SK-N-SH (cell line): Measurements from ENCODE around the gene SLCO1A2. TPM values are rescaled to one million over a fixed set of nuclear protein-coding genes. Genes with fewer than 3 reads are reported as not detected.

Experiments used
- CTCF ChIA-PET: fragments of 300-600, 350-600 bp; formaldehyde crosslinking; extraction: SDS; loops from one replicate; lab custom pipeline; 2021; lab: Yijun Ruan, JAX
- POLR2A ChIA-PET: fragments of 350-600 bp; sonication (Branson Sonifier 250); formaldehyde crosslinking; extraction: SDS; loops from one replicate; lab custom pipeline; 2020; ENCODE audit warnings: antibody characterized with exemption, inconsistent platforms; lab: Yijun Ruan, JAX
- DNase-seq: peaks from one replicate; pipeline ENCODE4 v3.0.0; 2012
- H2AFZ ChIP-seq: fragments of 200-600 bp; sonication (generic); 2 replicates; pipeline ENCODE4 v1.8.1; 2016; ENCODE audit warnings: antibody characterized with exemption, mild to moderate bottlenecking, low read depth
- H3F3A ChIP-seq: fragments of 200-600 bp; sonication (generic); replicated peaks from 2 replicates; pipeline ENCODE3; 2016; ENCODE audit warnings: antibody characterized with exemption, mild to moderate bottlenecking; ENCODE audit not compliant: insufficient read depth
- H3K27ac ChIP-seq, 2 experiments: fragments of 200-500 bp in 1 of 2; fragments of 200-600 bp in 1 of 2; sonication (Bioruptor generic) in 1 of 2; sonication (generic), shearing (Covaris generic) in 1 of 2; 2 replicates each; pipeline versions ENCODE4 v1.5.1 to v1.6.1; 2014 to 2016; ENCODE audit warnings: low read depth in 2 of 2, inconsistent platforms in 1 of 2, low read length in 1 of 2, mild to moderate bottlenecking in 1 of 2, mixed read lengths in 1 of 2
- H3K27me3 ChIP-seq: fragments of 200-600 bp; sonication (generic), shearing (Covaris generic); 2 replicates; pipeline ENCODE4 v1.6.1; 2016; ENCODE audit warnings: mixed run types; ENCODE audit not compliant: insufficient read depth
- H3K36me3 ChIP-seq, 2 experiments: fragments of 200-500 bp in 1 of 2; fragments of 200-600 bp in 1 of 2; sonication (Bioruptor generic) in 1 of 2; sonication (generic) in 1 of 2; replicated peaks in 1 of 2; 2 replicates each; pipeline versions ENCODE3 to v1.5.1; 2014 to 2016; ENCODE audit warnings: low read length in 1 of 2, mild to moderate bottlenecking in 1 of 2; ENCODE audit not compliant: insufficient read depth in 2 of 2, control insufficient read depth in 1 of 2
- H3K4me1 ChIP-seq, 2 experiments: fragments of 200-500 bp in 1 of 2; fragments of 200-600 bp in 1 of 2; sonication (Bioruptor generic) in 1 of 2; sonication (generic), shearing (Covaris generic) in 1 of 2; 2 replicates each; pipeline versions ENCODE4 v1.5.1 to v1.6.1; 2014 to 2016; ENCODE audit warnings: low read depth in 1 of 2, low read length in 1 of 2, mixed run types in 1 of 2; ENCODE audit not compliant: insufficient read depth in 2 of 2, control insufficient read depth in 1 of 2
- H3K4me2 ChIP-seq: fragments of 200-600 bp; sonication (generic), shearing (Covaris generic); 2 replicates; pipeline ENCODE4 v1.6.1; 2017; ENCODE audit warnings: mixed run types
- H3K4me3 ChIP-seq, 2 experiments: fragments of 200-500 bp in 1 of 2; fragments of 200-600 bp in 1 of 2; sonication (Bioruptor generic) in 1 of 2; sonication (generic), shearing (Covaris generic) in 1 of 2; 2 replicates each; pipeline versions ENCODE4 v1.5.1 to v1.8.1; 2014 to 2016; ENCODE audit warnings: low read depth in 2 of 2, inconsistent platforms in 1 of 2, low read length in 1 of 2, mild to moderate bottlenecking in 1 of 2, mixed read lengths in 1 of 2, moderate library complexity in 1 of 2
- H3K79me2 ChIP-seq: fragments of 200-600 bp; sonication (generic); 2 replicates; pipeline ENCODE4 v1.8.1; 2017; ENCODE audit warnings: mild to moderate bottlenecking; ENCODE audit not compliant: insufficient read depth
- H3K9ac ChIP-seq: fragments of 200-600 bp; sonication (generic); 2 replicates; pipeline ENCODE4 v1.6.1; 2017; ENCODE audit warnings: mixed run types
- H3K9me2 ChIP-seq: fragments of 200-600 bp; sonication (generic); 2 replicates; pipeline ENCODE4 v1.6.1; 2017; ENCODE audit warnings: mixed run types
- H3K9me3 ChIP-seq: fragments of 200-600 bp; sonication (generic); 2 replicates; pipeline ENCODE4 v1.6.1; 2017; ENCODE audit warnings: mixed run types, mild to moderate bottlenecking, moderate library complexity
- H4K20me1 ChIP-seq: fragments of 200-600 bp; sonication (generic); 2 replicates; pipeline ENCODE4 v1.6.1; 2017; ENCODE audit warnings: mild to moderate bottlenecking, mixed run types; ENCODE audit not compliant: insufficient read depth
- EZH2phosphoT487 ChIP-seq: fragments of 200-600 bp; sonication (generic); IDR thresholded peaks from 2 replicates; pipeline ENCODE4 v1.6.1; 2017; ENCODE audit warnings: low read depth, mixed run types, mild to moderate bottlenecking, antibody characterized with exemption, moderate library complexity, borderline replicate concordance
- FOXJ3 ChIP-seq: sonication (generic); formaldehyde crosslinking; IDR thresholded peaks from 2 replicates; pipeline ENCODE4 v1.5.1; 2020; ENCODE audit warnings: mild to moderate bottlenecking, missing genetic modification reagents
- FOXM1 ChIP-seq: IDR thresholded peaks from 2 replicates; pipeline ENCODE4 v1.4.0; 2012; ENCODE audit warnings: low read depth, mild to moderate bottlenecking
- GATA2 ChIP-seq: sonication (generic); formaldehyde crosslinking; IDR thresholded peaks from 2 replicates; pipeline ENCODE4 v1.5.0; 2020; ENCODE audit warnings: mild to moderate bottlenecking, missing genetic modification reagents
- NRF1 ChIP-seq: IDR thresholded peaks from 2 replicates; pipeline ENCODE4 v1.6.1; 2012; ENCODE audit warnings: low read depth, mild to moderate bottlenecking, low read length
- RXRA ChIP-seq: IDR thresholded peaks from 2 replicates; pipeline ENCODE4 v1.4.0; 2012; ENCODE audit warnings: low read depth, mild to moderate bottlenecking, borderline replicate concordance
- SIN3A ChIP-seq: IDR thresholded peaks from 2 replicates; pipeline ENCODE4 v1.6.1; 2012; ENCODE audit warnings: low read depth, mild to moderate bottlenecking, low read length, moderate library complexity, borderline replicate concordance
- TAF1 ChIP-seq: IDR thresholded peaks from 2 replicates; pipeline ENCODE4 v1.6.1; 2012; ENCODE audit warnings: low read depth, mild to moderate bottlenecking, low read length, moderate library complexity, borderline replicate concordance
- TCF12 ChIP-seq: IDR thresholded peaks from 2 replicates; pipeline ENCODE4 v1.4.0; 2012
- TEAD4 ChIP-seq: IDR thresholded peaks from 2 replicates; pipeline ENCODE4 v1.4.0; 2012; ENCODE audit warnings: mild to moderate bottlenecking, borderline replicate concordance; ENCODE audit not compliant: insufficient read depth
- WGBS: methylation state at CpG from one replicate; pipeline ENCODE4 v1.1.6; 2017; ENCODE audit warnings: low lambda C conversion rate; 5-methylcytosine and 5-hydroxymethylcytosine counted together
- polyA plus RNA-seq, 3 experiments: library from polyadenylated mRNA; depleted of rRNA; stranded (reverse); fragments of >200 nt; gene quantifications; 2 replicates each; pipeline ENCODE4 v1.2.3, GENCODE V29; 2012
- TF ChIP-seq, protein P1 (sequence below): fragments of 200-600 bp; sonication (generic); IDR thresholded peaks from 2 replicates; pipeline ENCODE4 v1.6.1; 2017; ENCODE audit warnings: antibody characterized with exemption, mild to moderate bottlenecking, moderate library complexity
- TF ChIP-seq, protein P2 (sequence below): fragments of 150-350 bp; IDR thresholded peaks from 2 replicates; pipeline ENCODE4 v1.6.1; 2017; ENCODE audit warnings: antibody characterized with exemption, low read length, low read depth, borderline replicate concordance
- TF ChIP-seq, protein P3 (sequence below): IDR thresholded peaks from 2 replicates; pipeline ENCODE4; 2012
- TF ChIP-seq, protein P4 (sequence below): fragments of 150-350 bp; IDR thresholded peaks from 2 replicates; pipeline ENCODE4 v1.6.1; 2016; ENCODE audit warnings: mild to moderate bottlenecking, low read depth, low read length

SLCO1A2 gene
- polyA plus RNA-seq, 1 of the 3 experiments (the other 2 are of a cell fraction), result under 0.01 TPM

DNA sequence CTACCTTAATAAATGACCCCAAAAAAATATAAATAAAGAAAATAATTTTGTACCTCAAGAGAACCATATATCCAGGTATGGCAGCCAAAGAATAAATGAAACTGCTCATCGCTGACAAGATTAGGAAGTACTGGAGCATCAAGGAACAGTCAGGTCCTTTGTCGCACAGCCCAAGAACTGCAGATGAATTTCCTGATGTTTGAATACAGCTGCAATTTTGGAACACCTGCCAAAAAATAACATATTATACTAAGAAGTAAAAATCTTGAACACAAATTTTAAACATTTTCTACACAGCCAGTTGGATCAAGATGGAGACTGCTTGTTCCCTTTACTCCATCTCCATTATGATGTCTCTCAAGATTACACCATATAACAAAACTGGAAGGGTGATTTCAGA lies 42.6 kb downstream of the SLCO1A2 start:
- no peaks in the 10 kb centered on the region for H3K27me3 ChIP-seq
- CTCF ChIA-PET, result no interaction called here
- H3K27ac ChIP-seq, result no peak overlapping the region
- H3K79me2 ChIP-seq, result no peaks in the 10 kb centered on the region
- H3K36me3 ChIP-seq, result no peaks in the 10 kb centered on the region
- no peaks in the 10 kb centered on the region for H3K4me1 ChIP-seq
- DNase-seq, result no peak
- no peak overlapping the region for H3K4me2 ChIP-seq
- no peaks in the 10 kb centered on the region for H4K20me1 ChIP-seq
- no peak overlapping the region for H3K4me3 ChIP-seq
- no peak overlapping the region for H2AFZ ChIP-seq
- WGBS, result 67% methylated on average over 2 of the region's 2 CpGs
- H3F3A ChIP-seq, result no peaks in the 10 kb centered on the region
- POLR2A ChIA-PET, result no interaction called here
- H3K9ac ChIP-seq, result no peak overlapping the region
- H3K9me3 ChIP-seq, result no peaks in the 10 kb centered on the region
- TF ChIP-seq, protein P1, sequence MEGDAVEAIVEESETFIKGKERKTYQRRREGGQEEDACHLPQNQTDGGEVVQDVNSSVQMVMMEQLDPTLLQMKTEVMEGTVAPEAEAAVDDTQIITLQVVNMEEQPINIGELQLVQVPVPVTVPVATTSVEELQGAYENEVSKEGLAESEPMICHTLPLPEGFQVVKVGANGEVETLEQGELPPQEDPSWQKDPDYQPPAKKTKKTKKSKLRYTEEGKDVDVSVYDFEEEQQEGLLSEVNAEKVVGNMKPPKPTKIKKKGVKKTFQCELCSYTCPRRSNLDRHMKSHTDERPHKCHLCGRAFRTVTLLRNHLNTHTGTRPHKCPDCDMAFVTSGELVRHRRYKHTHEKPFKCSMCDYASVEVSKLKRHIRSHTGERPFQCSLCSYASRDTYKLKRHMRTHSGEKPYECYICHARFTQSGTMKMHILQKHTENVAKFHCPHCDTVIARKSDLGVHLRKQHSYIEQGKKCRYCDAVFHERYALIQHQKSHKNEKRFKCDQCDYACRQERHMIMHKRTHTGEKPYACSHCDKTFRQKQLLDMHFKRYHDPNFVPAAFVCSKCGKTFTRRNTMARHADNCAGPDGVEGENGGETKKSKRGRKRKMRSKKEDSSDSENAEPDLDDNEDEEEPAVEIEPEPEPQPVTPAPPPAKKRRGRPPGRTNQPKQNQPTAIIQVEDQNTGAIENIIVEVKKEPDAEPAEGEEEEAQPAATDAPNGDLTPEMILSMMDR, result no peak
- no peak for TF ChIP-seq EZH2phosphoT487
- TF ChIP-seq TAF1, result no peak
- TF ChIP-seq, protein P2, sequence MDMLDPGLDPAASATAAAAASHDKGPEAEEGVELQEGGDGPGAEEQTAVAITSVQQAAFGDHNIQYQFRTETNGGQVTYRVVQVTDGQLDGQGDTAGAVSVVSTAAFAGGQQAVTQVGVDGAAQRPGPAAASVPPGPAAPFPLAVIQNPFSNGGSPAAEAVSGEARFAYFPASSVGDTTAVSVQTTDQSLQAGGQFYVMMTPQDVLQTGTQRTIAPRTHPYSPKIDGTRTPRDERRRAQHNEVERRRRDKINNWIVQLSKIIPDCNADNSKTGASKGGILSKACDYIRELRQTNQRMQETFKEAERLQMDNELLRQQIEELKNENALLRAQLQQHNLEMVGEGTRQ, result no peak
- TF ChIP-seq TCF12, result no peak
- TF ChIP-seq RXRA, result no peak
- TF ChIP-seq SIN3A, result no peak
- no peak for TF ChIP-seq TEAD4
- TF ChIP-seq, protein P3, sequence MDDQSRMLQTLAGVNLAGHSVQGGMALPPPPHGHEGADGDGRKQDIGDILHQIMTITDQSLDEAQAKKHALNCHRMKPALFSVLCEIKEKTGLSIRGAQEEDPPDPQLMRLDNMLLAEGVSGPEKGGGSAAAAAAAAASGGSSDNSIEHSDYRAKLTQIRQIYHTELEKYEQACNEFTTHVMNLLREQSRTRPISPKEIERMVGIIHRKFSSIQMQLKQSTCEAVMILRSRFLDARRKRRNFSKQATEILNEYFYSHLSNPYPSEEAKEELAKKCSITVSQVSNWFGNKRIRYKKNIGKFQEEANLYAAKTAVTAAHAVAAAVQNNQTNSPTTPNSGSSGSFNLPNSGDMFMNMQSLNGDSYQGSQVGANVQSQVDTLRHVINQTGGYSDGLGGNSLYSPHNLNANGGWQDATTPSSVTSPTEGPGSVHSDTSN, result no peak
- TF ChIP-seq FOXM1, result no peak
- TF ChIP-seq FOXJ3 (CRISPR knock-in tag), result no peak
- TF ChIP-seq GATA2 (CRISPR knock-in tag), result no peak
- no peak for TF ChIP-seq NRF1
- TF ChIP-seq, protein P4, sequence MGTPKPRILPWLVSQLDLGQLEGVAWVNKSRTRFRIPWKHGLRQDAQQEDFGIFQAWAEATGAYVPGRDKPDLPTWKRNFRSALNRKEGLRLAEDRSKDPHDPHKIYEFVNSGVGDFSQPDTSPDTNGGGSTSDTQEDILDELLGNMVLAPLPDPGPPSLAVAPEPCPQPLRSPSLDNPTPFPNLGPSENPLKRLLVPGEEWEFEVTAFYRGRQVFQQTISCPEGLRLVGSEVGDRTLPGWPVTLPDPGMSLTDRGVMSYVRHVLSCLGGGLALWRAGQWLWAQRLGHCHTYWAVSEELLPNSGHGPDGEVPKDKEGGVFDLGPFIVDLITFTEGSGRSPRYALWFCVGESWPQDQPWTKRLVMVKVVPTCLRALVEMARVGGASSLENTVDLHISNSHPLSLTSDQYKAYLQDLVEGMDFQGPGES, result no peak
- no peaks in the 10 kb centered on the region for H3K9me2 ChIP-seq
